ENCODE data around the gene DMPK.
A peak's percentile ranks its signal among the peaks of the same experiment; 100 is the strongest.
"Not testable (repeated sequence)": the region's sequence is repeated elsewhere in the genome, so short reads cannot be mapped to it uniquely, and the experiment has no call there.

Gene DMPK

GRCh38 chr19:45804140-45804958 is 22.1 kb upstream of the DMPK start:
- no peak for DNase-seq (ENCODE audit: low read depth)
- no peak overlapping the region for H3K4me3 ChIP-seq (ENCODE audit: low read depth, low read length)
- no peak for TF ChIP-seq CTCF (IDR thresholded peaks at IDR 0.05; ENCODE audit: insufficient read depth, low read depth, low read length, missing control alignments)

GRCh38 chr19:45801603-45802175 is 19.4 kb upstream of the DMPK start:
- H3K4me3 ChIP-seq (ENCODE audit: low read depth, low read length): no peak overlapping the region
- no peak for TF ChIP-seq CTCF (IDR thresholded peaks at IDR 0.05; ENCODE audit: insufficient read depth, low read depth, low read length, missing control alignments)
- DNase-seq (ENCODE audit: low read depth): no peak

- no peak for DNase-seq (ENCODE audit: low read depth)
- no peak for TF ChIP-seq CTCF (IDR thresholded peaks at IDR 0.05; ENCODE audit: insufficient read depth, low read depth, low read length, missing control alignments)
- H3K4me3 ChIP-seq (ENCODE audit: low read depth, low read length): no peak overlapping the region
Measured at GRCh38 chr19:45800070-45800553, 17.8 kb upstream of the DMPK start.

GRCh38 chr19:45799541-45799940 is 17.3 kb upstream of the DMPK start:
- DNase-seq (ENCODE audit: low read depth); H3K4me3 ChIP-seq (ENCODE audit: low read depth, low read length): not testable (repeated sequence)

GRCh38 chr19:45798995-45799517 is 16.8 kb upstream of the DMPK start:
- H3K4me3 ChIP-seq (ENCODE audit: low read depth, low read length): no peak overlapping the region
- peak; percentile 82 for TF ChIP-seq CTCF (IDR thresholded peaks at IDR 0.05; ENCODE audit: insufficient read depth, low read depth, low read length, missing control alignments)
- peak; percentile 64 for DNase-seq (ENCODE audit: low read depth)

- DNase-seq (ENCODE audit: low read depth): peak; percentile 0
- H3K4me3 ChIP-seq (ENCODE audit: low read depth, low read length): no peak overlapping the region
- no peak for TF ChIP-seq CTCF (IDR thresholded peaks at IDR 0.05; ENCODE audit: insufficient read depth, low read depth, low read length, missing control alignments)
Measured at GRCh38 chr19:45794627-45795026, 12.3 kb upstream of the DMPK start.

- TF ChIP-seq CTCF (IDR thresholded peaks at IDR 0.05; ENCODE audit: insufficient read depth, low read depth, low read length, missing control alignments): no peak
- no peak overlapping the region for H3K4me3 ChIP-seq (ENCODE audit: low read depth, low read length)
- DNase-seq (ENCODE audit: low read depth): peak; percentile 0
Measured at GRCh38 chr19:45793876-45794275, 11.6 kb upstream of the DMPK start.

All from GM12865 (cell line).